GM23338 (cell line): ENCODE measurements around the gene CLCN6. TPM values are rescaled to one million over a fixed set of nuclear protein-coding genes. Genes with fewer than 3 reads are reported as not detected.

Source experiments
- ATAC-seq: fragments of 200-7000 bp; cut with Tn5 transposase; 3 replicates; pipeline ENCODE4 v1.9.1; 2020
- DNase-seq: peaks from one replicate; pipeline ENCODE4 v3.0.0-alpha.2; 2015; ENCODE audit warnings: low spot score
- H2AFZ ChIP-seq: fragments of 200-600 bp; sonication (generic); 2 replicates; pipeline ENCODE4 v1.8.0; 2016; ENCODE audit warnings: antibody characterized with exemption, mild to moderate bottlenecking, moderate library complexity
- H3F3A ChIP-seq: fragments of 200-600 bp; sonication (generic); replicated peaks from 2 replicates; pipeline ENCODE4 v1.8.0; 2017; ENCODE audit warnings: antibody characterized with exemption, mixed run types, low read depth
- H3K27ac ChIP-seq: fragments of 200-600 bp; sonication (generic); 2 replicates; pipeline ENCODE4 v1.6.1; 2016; ENCODE audit warnings: low read depth
- H3K27me3 ChIP-seq: fragments of 200-600 bp; sonication (generic); 2 replicates; pipeline ENCODE4 v1.8.0; 2016; ENCODE audit warnings: mild to moderate bottlenecking, mixed run types, moderate library complexity; ENCODE audit not compliant: insufficient read depth
- H3K36me3 ChIP-seq: fragments of 200-600 bp; sonication (generic); 2 replicates; pipeline ENCODE4 v1.8.0; 2016; ENCODE audit warnings: mild to moderate bottlenecking; ENCODE audit not compliant: insufficient read depth
- H3K4me1 ChIP-seq: fragments of 200-600 bp; sonication (generic); 2 replicates; pipeline ENCODE4 v1.8.0; 2016; ENCODE audit warnings: mild to moderate bottlenecking, moderate library complexity; ENCODE audit not compliant: insufficient read depth
- H3K4me2 ChIP-seq: fragments of 200-600 bp; sonication (generic); 2 replicates; pipeline ENCODE4 v1.7.1; 2017; ENCODE audit warnings: mixed run types
- H3K4me3 ChIP-seq: fragments of 200-600 bp; sonication (generic); 2 replicates; pipeline ENCODE4 v1.6.1; 2016; ENCODE audit warnings: mixed run types
- H3K79me2 ChIP-seq: fragments of 200-600 bp; sonication (generic); replicated peaks from 2 replicates; pipeline ENCODE4 v1.8.0; 2017; ENCODE audit warnings: mild to moderate bottlenecking; ENCODE audit not compliant: insufficient read depth
- H3K9me2 ChIP-seq: fragments of 200-600 bp; sonication (generic); 2 replicates; pipeline ENCODE4 v1.8.0; 2017; ENCODE audit not compliant: insufficient read depth
- H4K20me1 ChIP-seq: fragments of 200-600 bp; sonication (generic); replicated peaks from 2 replicates; pipeline ENCODE4 v1.8.0; 2017; ENCODE audit warnings: mild to moderate bottlenecking; ENCODE audit not compliant: insufficient read depth
- H3K27ac Mint-ChIP-seq: 2 replicates; pipeline ENCODE4 v1.8.0; 2020; ENCODE audit warnings: inconsistent platforms, mild to moderate bottlenecking, moderate library complexity, mixed read lengths
- H3K27me3 Mint-ChIP-seq: 3 replicates; pipeline ENCODE4 v1.8.0; 2022; ENCODE audit warnings: low read depth, mild to moderate bottlenecking, moderate library complexity, mixed read lengths, inconsistent platforms; ENCODE audit not compliant: insufficient read depth, poor library complexity
- H3K36me3 Mint-ChIP-seq: 3 replicates; pipeline ENCODE4 v1.8.0; 2021; ENCODE audit warnings: low read depth, mild to moderate bottlenecking, inconsistent platforms, moderate library complexity, mixed read lengths
- H3K4me1 Mint-ChIP-seq: 3 replicates; pipeline ENCODE4 v1.8.0; 2020; ENCODE audit warnings: mild to moderate bottlenecking, inconsistent platforms, mixed read lengths
- H3K4me3 Mint-ChIP-seq: 3 replicates; pipeline ENCODE4 v1.8.0; 2021; ENCODE audit warnings: moderate library complexity, mild to moderate bottlenecking, inconsistent platforms, mixed read lengths
- H3K9me3 Mint-ChIP-seq: 3 replicates; pipeline ENCODE4 v1.8.0; 2020; ENCODE audit warnings: moderate library complexity, mild to moderate bottlenecking, inconsistent platforms, mixed read lengths
- EZH2 ChIP-seq: fragments of 200-600 bp; sonication (generic); IDR thresholded peaks from one replicate; pipeline ENCODE4 v1.8.0; 2017; ENCODE audit warnings: antibody characterized with exemption, mild to moderate bottlenecking, low read depth; ENCODE audit not compliant: unreplicated experiment
- JUNB ChIP-seq: IDR thresholded peaks from one replicate; pipeline ENCODE4 v1.6.1; 2016; ENCODE audit warnings: antibody characterized with exemption; ENCODE audit not compliant: unreplicated experiment
- NANOG ChIP-seq: IDR thresholded peaks from 2 replicates; pipeline ENCODE4 v1.6.1; 2016; ENCODE audit warnings: antibody characterized with exemption, borderline replicate concordance
- POLR2AphosphoS5 ChIP-seq: IDR thresholded peaks from 2 replicates; pipeline ENCODE4 v1.6.1; 2016; ENCODE audit warnings: antibody characterized with exemption, low read depth
- STAT1 ChIP-seq: IDR thresholded peaks from one replicate; pipeline ENCODE4 v1.6.1; 2016; ENCODE audit warnings: antibody characterized with exemption; ENCODE audit not compliant: unreplicated experiment
- ZNF114 ChIP-seq: fragments of 250-450 bp; sonication (Bioruptor Pico); IDR thresholded peaks from 2 replicates; pipeline ENCODE4 v1.5.0; 2020; ENCODE audit warnings: mild to moderate bottlenecking, moderate library complexity
- ZNF331 ChIP-seq: fragments of 250-450 bp; sonication (Bioruptor Pico); IDR thresholded peaks from 2 replicates; pipeline ENCODE4 v1.5.0; 2020; ENCODE audit warnings: low read depth, mild to moderate bottlenecking, moderate library complexity
- polyA plus RNA-seq: library from polyadenylated mRNA; unstranded; fragments of >200 nt; fragmentation: Nextera tagmentation; extraction: Ambion mirVana; gene quantifications from 2 replicates; pipeline ENCODE4 v1.2.1, GENCODE V29; 2016
- total RNA-seq: library from RNA; depleted of rRNA; stranded (reverse); fragments of >200 nt; shearing (Covaris generic); gene quantifications from 2 replicates; pipeline ENCODE4 v1.2.3, GENCODE V29; 2014
- TF ChIP-seq, protein P1 (sequence below): fragments of 250-450 bp; sonication (Bioruptor Pico); IDR thresholded peaks from 2 replicates; pipeline ENCODE4 v1.5.0; 2020; ENCODE audit warnings: mild to moderate bottlenecking, moderate library complexity
- TF ChIP-seq, protein P2 (sequence below): IDR thresholded peaks from one replicate; pipeline ENCODE4 v1.6.1; 2018; ENCODE audit warnings: antibody characterized with exemption; ENCODE audit not compliant: unreplicated experiment
- TF ChIP-seq, protein P3 (sequence below): IDR thresholded peaks from 2 replicates; pipeline ENCODE4 v1.6.1; 2016; ENCODE audit warnings: antibody characterized with exemption

Gene CLCN6
- total and polyA plus RNA-seq, 2 experiments from 2014 or later = 16.0 to 22.6 TPM

DNA sequence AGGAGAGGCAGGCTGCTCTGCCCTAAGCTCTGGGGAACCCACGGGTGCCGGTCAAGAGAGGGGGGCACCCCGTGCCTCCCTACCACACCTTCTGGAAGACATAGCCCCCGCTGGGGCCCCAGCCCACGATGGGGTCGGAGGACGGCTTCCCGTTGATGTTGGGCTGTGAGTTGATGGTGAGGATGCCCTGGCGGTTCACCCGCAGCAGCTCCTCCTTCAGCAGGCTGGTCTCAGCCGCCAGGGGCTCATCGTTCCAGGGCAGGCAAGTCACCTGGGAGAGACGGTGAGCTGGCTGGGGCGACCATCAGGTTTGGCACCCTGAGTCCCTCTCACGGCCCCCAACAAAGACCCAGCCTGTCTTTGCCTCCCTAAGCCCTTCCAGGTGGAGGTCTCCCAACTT is 12.2 kb upstream of the CLCN6 start:
- H3K4me3 ChIP-seq = no peak overlapping the region
- no peak overlapping the region for H2AFZ ChIP-seq
- no peak for TF ChIP-seq ZNF114 (CRISPR knock-in tag)
- no peak for TF ChIP-seq NANOG
- H3K27me3 ChIP-seq = no peaks in the 10 kb centered on the region
- H3K4me1 ChIP-seq = 0 out of 2 replicates have a peak, but pooled peaks cover 3% of the 10 kb centered on the region
- H3K27ac ChIP-seq = no peak overlapping the region
- H4K20me1 ChIP-seq = no peaks in the 10 kb centered on the region; the same call in none of the 2 replicates
- no peaks in the 10 kb centered on the region for H3K36me3 ChIP-seq
- no peak overlapping the region for H3K4me3 Mint-ChIP-seq
- no peaks in the 10 kb centered on the region for H3K9me2 ChIP-seq
- no peak overlapping the region for H3K4me2 ChIP-seq
- H3K27me3 Mint-ChIP-seq = peaks cover 7% of the 10 kb centered on the region
- no peak overlapping the region for H3K27ac Mint-ChIP-seq
- peaks cover 28% of the 10 kb centered on the region for H3K36me3 Mint-ChIP-seq
- no peaks in the 10 kb centered on the region for H3K79me2 ChIP-seq
- H3F3A ChIP-seq = no peaks in the 10 kb centered on the region; the same call in 1 of the 2 replicates
- DNase-seq (no peak), ATAC-seq (no peak)
- no peaks in the 10 kb centered on the region for H3K4me1 Mint-ChIP-seq
- H3K9me3 Mint-ChIP-seq = no peaks in the 10 kb centered on the region

DNA sequence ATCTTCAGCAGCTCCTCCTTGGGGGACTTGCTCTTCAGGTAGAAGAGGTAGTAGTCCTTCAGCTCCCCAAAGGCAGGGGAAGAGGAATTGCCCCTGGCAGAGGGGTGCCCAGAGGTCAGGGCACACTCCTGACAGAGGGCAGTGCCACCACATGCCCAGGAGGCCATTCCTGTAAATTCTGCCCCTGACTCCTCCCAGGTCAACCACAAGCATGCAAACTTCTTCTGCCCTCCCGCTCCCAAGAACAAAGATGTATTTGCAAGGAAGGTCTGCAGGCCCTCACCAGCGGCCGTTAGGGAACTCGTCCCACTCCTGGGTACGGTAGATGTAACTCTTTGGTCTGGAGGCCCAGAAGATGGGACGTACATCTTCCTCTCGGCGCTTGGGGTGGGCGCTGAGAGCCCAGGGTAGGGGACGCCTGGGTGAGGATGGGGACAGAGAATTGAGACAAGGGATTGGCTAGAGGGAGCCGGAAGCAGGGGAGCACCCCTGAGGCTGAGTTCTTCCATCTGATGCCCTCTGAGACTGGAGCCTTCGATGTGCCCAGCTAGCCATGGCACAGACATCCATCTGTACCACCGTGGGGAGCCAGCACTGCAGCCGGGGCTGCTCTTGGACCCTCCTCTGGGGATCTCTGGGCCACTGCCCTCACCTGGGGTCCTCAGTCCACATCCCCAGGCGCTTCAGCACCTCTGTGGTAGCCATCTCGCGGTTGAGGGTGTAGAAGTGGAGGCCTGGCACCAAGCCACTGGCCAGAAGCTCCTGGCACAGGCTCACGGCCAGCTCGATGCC is 11.3 kb upstream of the CLCN6 start:
- H3K4me1 ChIP-seq = no peaks in the 10 kb centered on the region
- no peak overlapping the region for H3K27ac ChIP-seq
- H3K27ac Mint-ChIP-seq = no peak overlapping the region
- peaks cover 7% of the 10 kb centered on the region for H3K27me3 Mint-ChIP-seq
- TF ChIP-seq, protein P1, sequence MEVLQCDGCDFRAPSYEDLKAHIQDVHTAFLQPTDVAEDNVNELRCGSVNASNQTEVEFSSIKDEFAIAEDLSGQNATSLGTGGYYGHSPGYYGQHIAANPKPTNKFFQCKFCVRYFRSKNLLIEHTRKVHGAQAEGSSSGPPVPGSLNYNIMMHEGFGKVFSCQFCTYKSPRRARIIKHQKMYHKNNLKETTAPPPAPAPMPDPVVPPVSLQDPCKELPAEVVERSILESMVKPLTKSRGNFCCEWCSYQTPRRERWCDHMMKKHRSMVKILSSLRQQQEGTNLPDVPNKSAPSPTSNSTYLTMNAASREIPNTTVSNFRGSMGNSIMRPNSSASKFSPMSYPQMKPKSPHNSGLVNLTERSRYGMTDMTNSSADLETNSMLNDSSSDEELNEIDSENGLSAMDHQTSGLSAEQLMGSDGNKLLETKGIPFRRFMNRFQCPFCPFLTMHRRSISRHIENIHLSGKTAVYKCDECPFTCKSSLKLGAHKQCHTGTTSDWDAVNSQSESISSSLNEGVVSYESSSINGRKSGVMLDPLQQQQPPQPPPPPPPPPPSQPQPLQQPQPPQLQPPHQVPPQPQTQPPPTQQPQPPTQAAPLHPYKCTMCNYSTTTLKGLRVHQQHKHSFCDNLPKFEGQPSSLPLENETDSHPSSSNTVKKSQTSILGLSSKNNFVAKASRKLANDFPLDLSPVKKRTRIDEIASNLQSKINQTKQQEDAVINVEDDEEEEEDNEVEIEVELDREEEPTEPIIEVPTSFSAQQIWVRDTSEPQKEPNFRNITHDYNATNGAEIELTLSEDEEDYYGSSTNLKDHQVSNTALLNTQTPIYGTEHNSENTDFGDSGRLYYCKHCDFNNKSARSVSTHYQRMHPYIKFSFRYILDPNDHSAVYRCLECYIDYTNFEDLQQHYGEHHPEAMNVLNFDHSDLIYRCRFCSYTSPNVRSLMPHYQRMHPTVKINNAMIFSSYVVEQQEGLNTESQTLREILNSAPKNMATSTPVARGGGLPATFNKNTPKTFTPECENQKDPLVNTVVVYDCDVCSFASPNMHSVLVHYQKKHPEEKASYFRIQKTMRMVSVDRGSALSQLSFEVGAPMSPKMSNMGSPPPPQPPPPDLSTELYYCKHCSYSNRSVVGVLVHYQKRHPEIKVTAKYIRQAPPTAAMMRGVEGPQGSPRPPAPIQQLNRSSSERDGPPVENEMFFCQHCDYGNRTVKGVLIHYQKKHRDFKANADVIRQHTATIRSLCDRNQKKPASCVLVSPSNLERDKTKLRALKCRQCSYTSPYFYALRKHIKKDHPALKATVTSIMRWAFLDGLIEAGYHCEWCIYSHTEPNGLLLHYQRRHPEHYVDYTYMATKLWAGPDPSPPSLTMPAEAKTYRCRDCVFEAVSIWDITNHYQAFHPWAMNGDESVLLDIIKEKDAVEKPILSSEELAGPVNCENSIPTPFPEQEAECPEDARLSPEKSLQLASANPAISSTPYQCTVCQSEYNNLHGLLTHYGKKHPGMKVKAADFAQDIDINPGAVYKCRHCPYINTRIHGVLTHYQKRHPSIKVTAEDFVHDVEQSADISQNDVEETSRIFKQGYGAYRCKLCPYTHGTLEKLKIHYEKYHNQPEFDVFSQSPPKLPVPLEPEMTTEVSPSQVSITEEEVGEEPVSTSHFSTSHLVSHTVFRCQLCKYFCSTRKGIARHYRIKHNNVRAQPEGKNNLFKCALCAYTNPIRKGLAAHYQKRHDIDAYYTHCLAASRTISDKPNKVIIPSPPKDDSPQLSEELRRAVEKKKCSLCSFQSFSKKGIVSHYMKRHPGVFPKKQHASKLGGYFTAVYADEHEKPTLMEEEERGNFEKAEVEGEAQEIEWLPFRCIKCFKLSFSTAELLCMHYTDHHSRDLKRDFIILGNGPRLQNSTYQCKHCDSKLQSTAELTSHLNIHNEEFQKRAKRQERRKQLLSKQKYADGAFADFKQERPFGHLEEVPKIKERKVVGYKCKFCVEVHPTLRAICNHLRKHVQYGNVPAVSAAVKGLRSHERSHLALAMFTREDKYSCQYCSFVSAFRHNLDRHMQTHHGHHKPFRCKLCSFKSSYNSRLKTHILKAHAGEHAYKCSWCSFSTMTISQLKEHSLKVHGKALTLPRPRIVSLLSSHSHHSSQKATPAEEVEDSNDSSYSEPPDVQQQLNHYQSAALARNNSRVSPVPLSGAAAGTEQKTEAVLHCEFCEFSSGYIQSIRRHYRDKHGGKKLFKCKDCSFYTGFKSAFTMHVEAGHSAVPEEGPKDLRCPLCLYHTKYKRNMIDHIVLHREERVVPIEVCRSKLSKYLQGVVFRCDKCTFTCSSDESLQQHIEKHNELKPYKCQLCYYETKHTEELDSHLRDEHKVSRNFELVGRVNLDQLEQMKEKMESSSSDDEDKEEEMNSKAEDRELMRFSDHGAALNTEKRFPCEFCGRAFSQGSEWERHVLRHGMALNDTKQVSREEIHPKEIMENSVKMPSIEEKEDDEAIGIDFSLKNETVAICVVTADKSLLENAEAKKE (CRISPR knock-in tag) = no peak
- no peak for TF ChIP-seq EZH2
- TF ChIP-seq JUNB = no peak
- TF ChIP-seq POLR2AphosphoS5 = no peak
- TF ChIP-seq, protein P2, sequence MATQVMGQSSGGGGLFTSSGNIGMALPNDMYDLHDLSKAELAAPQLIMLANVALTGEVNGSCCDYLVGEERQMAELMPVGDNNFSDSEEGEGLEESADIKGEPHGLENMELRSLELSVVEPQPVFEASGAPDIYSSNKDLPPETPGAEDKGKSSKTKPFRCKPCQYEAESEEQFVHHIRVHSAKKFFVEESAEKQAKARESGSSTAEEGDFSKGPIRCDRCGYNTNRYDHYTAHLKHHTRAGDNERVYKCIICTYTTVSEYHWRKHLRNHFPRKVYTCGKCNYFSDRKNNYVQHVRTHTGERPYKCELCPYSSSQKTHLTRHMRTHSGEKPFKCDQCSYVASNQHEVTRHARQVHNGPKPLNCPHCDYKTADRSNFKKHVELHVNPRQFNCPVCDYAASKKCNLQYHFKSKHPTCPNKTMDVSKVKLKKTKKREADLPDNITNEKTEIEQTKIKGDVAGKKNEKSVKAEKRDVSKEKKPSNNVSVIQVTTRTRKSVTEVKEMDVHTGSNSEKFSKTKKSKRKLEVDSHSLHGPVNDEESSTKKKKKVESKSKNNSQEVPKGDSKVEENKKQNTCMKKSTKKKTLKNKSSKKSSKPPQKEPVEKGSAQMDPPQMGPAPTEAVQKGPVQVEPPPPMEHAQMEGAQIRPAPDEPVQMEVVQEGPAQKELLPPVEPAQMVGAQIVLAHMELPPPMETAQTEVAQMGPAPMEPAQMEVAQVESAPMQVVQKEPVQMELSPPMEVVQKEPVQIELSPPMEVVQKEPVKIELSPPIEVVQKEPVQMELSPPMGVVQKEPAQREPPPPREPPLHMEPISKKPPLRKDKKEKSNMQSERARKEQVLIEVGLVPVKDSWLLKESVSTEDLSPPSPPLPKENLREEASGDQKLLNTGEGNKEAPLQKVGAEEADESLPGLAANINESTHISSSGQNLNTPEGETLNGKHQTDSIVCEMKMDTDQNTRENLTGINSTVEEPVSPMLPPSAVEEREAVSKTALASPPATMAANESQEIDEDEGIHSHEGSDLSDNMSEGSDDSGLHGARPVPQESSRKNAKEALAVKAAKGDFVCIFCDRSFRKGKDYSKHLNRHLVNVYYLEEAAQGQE = no peak
- TF ChIP-seq ZNF331 = no peak
- TF ChIP-seq STAT1 = no peak
- TF ChIP-seq, protein P3, sequence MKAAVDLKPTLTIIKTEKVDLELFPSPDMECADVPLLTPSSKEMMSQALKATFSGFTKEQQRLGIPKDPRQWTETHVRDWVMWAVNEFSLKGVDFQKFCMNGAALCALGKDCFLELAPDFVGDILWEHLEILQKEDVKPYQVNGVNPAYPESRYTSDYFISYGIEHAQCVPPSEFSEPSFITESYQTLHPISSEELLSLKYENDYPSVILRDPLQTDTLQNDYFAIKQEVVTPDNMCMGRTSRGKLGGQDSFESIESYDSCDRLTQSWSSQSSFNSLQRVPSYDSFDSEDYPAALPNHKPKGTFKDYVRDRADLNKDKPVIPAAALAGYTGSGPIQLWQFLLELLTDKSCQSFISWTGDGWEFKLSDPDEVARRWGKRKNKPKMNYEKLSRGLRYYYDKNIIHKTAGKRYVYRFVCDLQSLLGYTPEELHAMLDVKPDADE = no peak
- no peak for TF ChIP-seq NANOG
- H3K4me3 Mint-ChIP-seq = no peak overlapping the region
- no peaks in the 10 kb centered on the region for H3K9me2 ChIP-seq
- H3K9me3 Mint-ChIP-seq = no peaks in the 10 kb centered on the region
- H3K4me3 ChIP-seq = no peak overlapping the region
- no peaks in the 10 kb centered on the region for H3K36me3 ChIP-seq
- no peaks in the 10 kb centered on the region; the same call in none of the 2 replicates for H4K20me1 ChIP-seq
- no peak for DNase-seq
- H3F3A ChIP-seq = no peaks in the 10 kb centered on the region; the same call in 1 of the 2 replicates
- no peak overlapping the region for H3K4me2 ChIP-seq
- no peaks in the 10 kb centered on the region for H3K27me3 ChIP-seq
- ATAC-seq = no peak
- no peak overlapping the region for H2AFZ ChIP-seq
- H3K4me1 Mint-ChIP-seq = no peaks in the 10 kb centered on the region
- peaks cover 31% of the 10 kb centered on the region for H3K36me3 Mint-ChIP-seq
- H3K79me2 ChIP-seq = no peaks in the 10 kb centered on the region
